Measurements from ENCODE around the gene FBXO45. TPM values are rescaled to one million over a fixed set of nuclear protein-coding genes. Genes with fewer than 3 reads are reported as not detected.
"Not testable (repeated sequence)": the region's sequence is repeated elsewhere in the genome, so short reads cannot be mapped to it uniquely, and the experiment has no call there.

The FBXO45 gene
- total and polyA plus RNA-seq, 2 donors (not counting 1 experiment from before 2014, with no cell fraction given) = 6.9 to 10.6 TPM

GRCh38 chr3:196546537-196546936, 21.9 kb upstream of the FBXO45 start:
- Histone ChIP-seq H3K4me1 (ENCODE audit: control insufficient read depth, extremely low read depth, insufficient read depth, low read length) (no peaks in the 10 kb centered on the region), H3K36me3 (ENCODE audit: control insufficient read depth, insufficient read depth, low read length) (no peaks in the 10 kb centered on the region), H2AFZ (ENCODE audit: low read length) (no peak overlapping the region), H3K27me3 (ENCODE audit: control insufficient read depth, insufficient read depth, low read length) (no peaks in the 10 kb centered on the region), H3K4me2 (ENCODE audit: extremely low read depth, insufficient read depth, low read length) (no peak overlapping the region), H3K9me3 (ENCODE audit: control insufficient read depth, insufficient read depth, low read depth, low read length) (no peaks in the 10 kb centered on the region), H4K20me1 (ENCODE audit: control insufficient read depth, extremely low read depth, insufficient read depth, low read length) (no peaks in the 10 kb centered on the region), H3K79me2 (ENCODE audit: control insufficient read depth, insufficient read depth, low read length) (no peaks in the 10 kb centered on the region), H3K4me3 (replicated peaks in 1 of 4; ENCODE audit: control extremely low read depth in 1 of 4, insufficient read depth in 1 of 4, low read depth in 3 of 4, low read length in 4 of 4) (no peak overlapping the region), H3K9ac (ENCODE audit: insufficient read depth, low read length) (no peak overlapping the region), H3K27ac (ENCODE audit: insufficient read depth, low read length) (no peak overlapping the region)
- DNase-seq (ENCODE audit: low read depth in 2 of 2) = no peak
- TF ChIP-seq EZH2 (IDR thresholded peaks at IDR 0.05; ENCODE audit: low read length, missing control alignments) (no peak), CTCF (conservative IDR thresholded peaks at IDR 0.05 in 1 of 2, IDR thresholded peaks at IDR 0.05 in 1 of 2; ENCODE audit: low read depth in 1 of 2, low read length in 2 of 2) (no peak)

GRCh38 chr3:196547067-196547466, 21.4 kb upstream of the FBXO45 start:
- no peak overlapping the region for H3K27ac ChIP-seq (ENCODE audit: insufficient read depth, low read length)
- no peaks in the 10 kb centered on the region for H3K79me2 ChIP-seq (ENCODE audit: control insufficient read depth, insufficient read depth, low read length)
- DNase-seq (ENCODE audit: low read depth in 2 of 2) = no peak
- no peak overlapping the region for H3K4me2 ChIP-seq (ENCODE audit: extremely low read depth, insufficient read depth, low read length)
- H4K20me1 ChIP-seq (ENCODE audit: control insufficient read depth, extremely low read depth, insufficient read depth, low read length) = no peaks in the 10 kb centered on the region
- no peaks in the 10 kb centered on the region for H3K36me3 ChIP-seq (ENCODE audit: control insufficient read depth, insufficient read depth, low read length)
- H3K4me1 ChIP-seq (ENCODE audit: control insufficient read depth, extremely low read depth, insufficient read depth, low read length) = no peaks in the 10 kb centered on the region
- no peak overlapping the region for H3K9ac ChIP-seq (ENCODE audit: insufficient read depth, low read length)
- H3K27me3 ChIP-seq (ENCODE audit: control insufficient read depth, insufficient read depth, low read length) = no peaks in the 10 kb centered on the region
- no peak overlapping the region for H2AFZ ChIP-seq (ENCODE audit: low read length)
- H3K4me3 ChIP-seq (replicated peaks in 1 of 4; ENCODE audit: control extremely low read depth in 1 of 4, insufficient read depth in 1 of 4, low read depth in 3 of 4, low read length in 4 of 4) = no peak overlapping the region
- TF ChIP-seq CTCF (conservative IDR thresholded peaks at IDR 0.05 in 1 of 2, IDR thresholded peaks at IDR 0.05 in 1 of 2; ENCODE audit: low read depth in 1 of 2, low read length in 2 of 2) (no peak), EZH2 (IDR thresholded peaks at IDR 0.05; ENCODE audit: low read length, missing control alignments) (no peak)
- H3K9me3 ChIP-seq (ENCODE audit: control insufficient read depth, insufficient read depth, low read depth, low read length) = no peaks in the 10 kb centered on the region

GRCh38 chr3:196549312-196549711, 19.1 kb upstream of the FBXO45 start:
- H4K20me1 ChIP-seq (ENCODE audit: control insufficient read depth, extremely low read depth, insufficient read depth, low read length) = not testable (repeated sequence)

GRCh38 chr3:196550172-196550571, 18.3 kb upstream of the FBXO45 start:
- not testable (repeated sequence) for H4K20me1 ChIP-seq (ENCODE audit: control insufficient read depth, extremely low read depth, insufficient read depth, low read length); DNase-seq (ENCODE audit: low read depth in 2 of 2); H3K27ac ChIP-seq (ENCODE audit: insufficient read depth, low read length); H3K4me1 ChIP-seq (ENCODE audit: control insufficient read depth, extremely low read depth, insufficient read depth, low read length); H3K4me2 ChIP-seq (ENCODE audit: extremely low read depth, insufficient read depth, low read length); H2AFZ ChIP-seq (ENCODE audit: low read length); H3K36me3 ChIP-seq (ENCODE audit: control insufficient read depth, insufficient read depth, low read length); H3K27me3 ChIP-seq (ENCODE audit: control insufficient read depth, insufficient read depth, low read length); H3K4me3 ChIP-seq (replicated peaks in 1 of 4; ENCODE audit: control extremely low read depth in 1 of 4, insufficient read depth in 1 of 4, low read depth in 3 of 4, low read length in 4 of 4); H3K79me2 ChIP-seq (ENCODE audit: control insufficient read depth, insufficient read depth, low read length); H3K9me3 ChIP-seq (ENCODE audit: control insufficient read depth, insufficient read depth, low read depth, low read length); H3K9ac ChIP-seq (ENCODE audit: insufficient read depth, low read length)

More at GRCh38 chr3:196549312-196549711, 19.1 kb upstream of the FBXO45 start:
- not testable (repeated sequence) for H3K27me3 ChIP-seq (ENCODE audit: control insufficient read depth, insufficient read depth, low read length); H3K27ac ChIP-seq (ENCODE audit: insufficient read depth, low read length); H3K4me1 ChIP-seq (ENCODE audit: control insufficient read depth, extremely low read depth, insufficient read depth, low read length); H3K36me3 ChIP-seq (ENCODE audit: control insufficient read depth, insufficient read depth, low read length); H3K9ac ChIP-seq (ENCODE audit: insufficient read depth, low read length); H3K9me3 ChIP-seq (ENCODE audit: control insufficient read depth, insufficient read depth, low read depth, low read length); H3K4me2 ChIP-seq (ENCODE audit: extremely low read depth, insufficient read depth, low read length); H3K79me2 ChIP-seq (ENCODE audit: control insufficient read depth, insufficient read depth, low read length); DNase-seq (ENCODE audit: low read depth in 2 of 2); H2AFZ ChIP-seq (ENCODE audit: low read length); H3K4me3 ChIP-seq (replicated peaks in 1 of 4; ENCODE audit: control extremely low read depth in 1 of 4, insufficient read depth in 1 of 4, low read depth in 3 of 4, low read length in 4 of 4)
